GM12878 (cell line): Measurements from ENCODE around the gene CTNNA1. TPM values are rescaled to one million over a fixed set of nuclear protein-coding genes. Genes with fewer than 3 reads are reported as not detected.

Experiments used
- ATAC-seq: fragments of 200-7000 bp; cut with Tn5 transposase; 3 replicates; pipeline ENCODE4 v1.9.1; 2020; ENCODE audit warnings: mild to moderate bottlenecking, moderate library complexity
- BruUV-seq: library from RNA; stranded (reverse); fragments of 400-500 nt; replicated peaks from 2 replicates; lab custom pipeline; 2021; lab: Mats Ljungman, UMichigan
- CTCF ChIA-PET: fragments of 300-600 bp; sonication (Branson Sonifier 250); formaldehyde crosslinking; extraction: SDS; loops from one replicate; lab custom pipeline; 2021; ENCODE audit warnings: inconsistent platforms; lab: Yijun Ruan, JAX
- POLR2A ChIA-PET: fragments of 350-600 bp; formaldehyde crosslinking; extraction: SDS; loops from one replicate; lab custom pipeline; 2021; ENCODE audit warnings: inconsistent platforms; lab: Charles Lee
- RAD21 ChIA-PET: fragments of 300-600 bp; sonication (Branson Sonifier 250); formaldehyde crosslinking; loops from one replicate; lab custom pipeline; 2023; ENCODE audit warnings: antibody characterized with exemption; ENCODE audit not compliant: unreplicated experiment; lab: Charles Lee
- SMC1A ChIA-PET: fragments of 300-600 bp; sonication (Branson Sonifier 250); formaldehyde crosslinking; loops from one replicate; lab custom pipeline; 2023; ENCODE audit not compliant: unreplicated experiment, uncharacterized antibody; lab: Charles Lee
- DNase-seq: peaks from one replicate; pipeline ENCODE4 v3.0.0-alpha.2; 2011; ENCODE audit warnings: low read depth, low spot score
- FAIRE-seq: peaks from 3 replicates; lab custom pipeline; 2011; peaks lifted over from hg19 to GRCh38; lab: Jason Lieb, UNC
- H2AFZ ChIP-seq: 2 replicates; pipeline ENCODE4 v1.6.0; 2011; ENCODE audit warnings: low read depth, low read length, control low read depth; ENCODE audit not compliant: control insufficient read depth
- H3K27ac ChIP-seq: 2 replicates; pipeline ENCODE4 v1.5.1; 2011; ENCODE audit warnings: control low read depth; ENCODE audit not compliant: control insufficient read depth, insufficient read depth
- H3K27me3 ChIP-seq, 2 experiments: replicated peaks in 1 of 2; 2 replicates each; pipeline versions ENCODE4 v1.6.0 to v1.6.1; 2011; ENCODE audit warnings: low read length in 1 of 2; ENCODE audit not compliant: control insufficient read depth in 2 of 2, insufficient read depth in 2 of 2
- H3K36me3 ChIP-seq, 2 experiments: 2 replicates each; pipeline ENCODE4 v1.5.1; 2011; ENCODE audit warnings: low read length in 1 of 2; ENCODE audit not compliant: control insufficient read depth in 2 of 2, insufficient read depth in 2 of 2
- H3K4me1 ChIP-seq: 2 replicates; pipeline ENCODE4 v1.6.1; 2011; ENCODE audit warnings: mild to moderate bottlenecking, low read length, moderate library complexity, mixed read lengths; ENCODE audit not compliant: control insufficient read depth, insufficient read depth
- H3K4me2 ChIP-seq: 2 replicates; pipeline ENCODE4 v1.6.0; 2011; ENCODE audit warnings: control low read depth; ENCODE audit not compliant: control insufficient read depth, insufficient read depth
- H3K4me3 ChIP-seq: fragments of 200-600 bp; sonication (generic); 2 replicates; pipeline ENCODE4 v1.5.1; 2016
- H3K79me2 ChIP-seq: 2 replicates; pipeline ENCODE4 v1.6.0; 2011; ENCODE audit warnings: low read length; ENCODE audit not compliant: control insufficient read depth, insufficient read depth
- H3K9ac ChIP-seq: 2 replicates; pipeline ENCODE4 v1.8.0; 2011; ENCODE audit warnings: low read length, control low read depth, mixed read lengths; ENCODE audit not compliant: control insufficient read depth, insufficient read depth
- H3K9me3 ChIP-seq: replicated peaks from 3 replicates; pipeline ENCODE4 v1.5.1; 2011; ENCODE audit warnings: mild to moderate bottlenecking, low read length; ENCODE audit not compliant: control insufficient read depth, insufficient read depth
- H4K20me1 ChIP-seq: 2 replicates; pipeline ENCODE4 v1.6.0; 2011; ENCODE audit not compliant: control insufficient read depth, insufficient read depth
- BACH1 ChIP-seq: fragments of 450-650 bp; IDR thresholded peaks from 2 replicates; pipeline ENCODE4 v1.6.1; 2017; ENCODE audit warnings: mild to moderate bottlenecking, borderline replicate concordance
- CBX3 ChIP-seq: fragments of 200-600 bp; sonication (generic); IDR thresholded peaks from 2 replicates; pipeline ENCODE4 v1.6.1; 2016; ENCODE audit warnings: low read depth, borderline replicate concordance
- CHD1 ChIP-seq: IDR thresholded peaks from 2 replicates; pipeline ENCODE4 v1.6.1; 2012; ENCODE audit warnings: low read depth, low read length, improper control_type of control experiment
- MLLT1 ChIP-seq: fragments of 450-650 bp; IDR thresholded peaks from 2 replicates; pipeline ENCODE4 v1.6.1; 2016; ENCODE audit warnings: mild to moderate bottlenecking
- MTA2 ChIP-seq: fragments of 450-650 bp; IDR thresholded peaks from 2 replicates; pipeline ENCODE4 v1.6.1; 2016; ENCODE audit warnings: low read depth, mild to moderate bottlenecking, moderate library complexity
- NBN ChIP-seq: fragments of 450-650 bp; IDR thresholded peaks from 2 replicates; pipeline ENCODE4 v1.6.1; 2016
- NR2F1 ChIP-seq: fragments of 450-650 bp; conservative IDR thresholded peaks from 2 replicates; pipeline ENCODE4 v1.6.1; 2017; ENCODE audit warnings: mild to moderate bottlenecking
- RUNX3 ChIP-seq: IDR thresholded peaks from 2 replicates; pipeline ENCODE4 v1.6.1; 2012; ENCODE audit warnings: low read length, inconsistent platforms
- ZBTB11 ChIP-seq: fragments of 450-650 bp; formaldehyde crosslinking; IDR thresholded peaks from 2 replicates; pipeline ENCODE4 v1.5.0; 2022; ENCODE audit warnings: mild to moderate bottlenecking, missing genetic modification characterization
- WGBS: methylation state at CpG from one replicate; pipeline ENCODE4 v1.1.6; 2016; ENCODE audit warnings: low lambda C conversion rate; ENCODE audit not compliant: insufficient replicate concordance, insufficient coverage; ENCODE audit errors: missing lambda C conversion rate; 5-methylcytosine and 5-hydroxymethylcytosine counted together
- in situ Hi-C: fragments of 300-500 bp; cut with MboI; formaldehyde crosslinking; loops from 9 replicates; pipeline ENCODE4 v1.14.3; 2018; ENCODE audit warnings: mixed read lengths
- intact Hi-C: fragments of 100-400 bp; cut with micrococcal nuclease; formaldehyde crosslinking; loops from one replicate; pipeline ENCODE4 v1.14.2; 2022; ENCODE audit not compliant: unreplicated experiment
- polyA plus RNA-seq, 11 experiments: library from polyadenylated mRNA; depleted of rRNA in 4 of 11; unstranded in 6 of 11; stranded (reverse) in 5 of 11; fragments of >200 nt; fragmentation: Nextera tagmentation in 4 of 11; fragmentation: Illumina TruSeq in 1 of 11; extraction: Ambion mirVana in 4 of 11; extraction: Trizol in 1 of 11; gene quantifications; 1 replicate in 1 of 11; 2 replicates in 10 of 11; pipeline versions ENCODE4 v1.2.1 to v1.2.3, GENCODE V29; 2011 to 2016; ENCODE audit warnings: inconsistent platforms in 2 of 11, missing spikeins in 2 of 11, low read depth in 1 of 11
- total RNA-seq, 4 experiments: library from RNA; depleted of rRNA in 3 of 4; stranded (reverse); fragments of >200 nt in 3 of 4; fragmentation: Illumina TruSeq in 1 of 4; extraction: Trizol in 1 of 4; gene quantifications; 2 replicates each; pipeline versions ENCODE4 v1.2.1 to v1.2.3, GENCODE V29; 2013 to 2021

Gene CTNNA1
- total and polyA plus RNA-seq, 10 of the 15 experiments (the other 5 are each of a cell fraction or from before 2014, with no cell fraction given), result 32.6 to 104 (median 57.7) TPM

- ATAC-seq (no peak), DNase-seq (no peak), FAIRE-seq (no peak)
- BruUV-seq, result no TSS peak
- no peaks in the 10 kb centered on the region for H3K9me3 ChIP-seq
- in situ Hi-C loops, result no loop called here
- H4K20me1 ChIP-seq, result no peaks in the 10 kb centered on the region
- no peak overlapping the region for H3K9ac ChIP-seq
- SMC1A ChIA-PET, result interaction anchor here (0.7 to 0.9 kb wide), 2 partner anchors 18 to 142 kb away, joined by 3 read pairs; no protein-coding TSS in a partner anchor
- intact Hi-C loops, result no loop called here
- CTCF ChIA-PET, result interaction anchor here (0.5 kb wide), 1 partner anchor 20 kb away, joined by 3 read pairs; no protein-coding TSS in a partner anchor
- no peak overlapping the region for H3K4me3 ChIP-seq
- H3K79me2 ChIP-seq, result no peaks in the 10 kb centered on the region
- no peak overlapping the region for H2AFZ ChIP-seq
- H3K4me2 ChIP-seq, result no peak overlapping the region
- H3K27ac ChIP-seq, result no peak overlapping the region
- 75% methylated on average over 4 of the region's 4 CpGs for WGBS
- RAD21 ChIA-PET, result no interaction called here
- no peaks in the 10 kb centered on the region for H3K27me3 ChIP-seq
- no peak for TF ChIP-seq NBN
- TF ChIP-seq BACH1, result no peak
- TF ChIP-seq RUNX3, result no peak
- no peak for TF ChIP-seq NR2F1
- no peak for TF ChIP-seq MLLT1
- H3K4me1 ChIP-seq, result no peaks in the 10 kb centered on the region
- H3K36me3 ChIP-seq, result no peaks in the 10 kb centered on the region
- POLR2A ChIA-PET, result no interaction called here
Observed at GRCh38 chr5:138732933-138733332, 20.3 kb upstream of the CTNNA1 start.

- no peak overlapping the region for H2AFZ ChIP-seq
- ChIA-PET SMC1A (interaction anchor here (0.7 kb wide), 1 partner anchor 24 kb away, joined by 3 read pairs; no protein-coding TSS in a partner anchor), POLR2A (no interaction called here), CTCF (interaction anchor here (0.5 kb wide), 1 partner anchor 19 kb away, joined by 3 read pairs; no protein-coding TSS in a partner anchor), RAD21 (no interaction called here)
- H3K9me3 ChIP-seq, result no peaks in the 10 kb centered on the region
- in situ Hi-C loops, result no loop called here
- intact Hi-C loops, result no loop called here
- FAIRE-seq (no peak), ATAC-seq (no peak), DNase-seq (no peak)
- TF ChIP-seq CHD1 (no peak), CBX3 (no peak), MTA2 (no peak), ZBTB11 (CRISPR knock-in tag) (no peak)
- H3K36me3 ChIP-seq, result no peaks in the 10 kb centered on the region
- H4K20me1 ChIP-seq, result no peaks in the 10 kb centered on the region
- H3K4me2 ChIP-seq, result no peak overlapping the region
- WGBS, result 20% methylated on average over 2 of the region's 2 CpGs
- H3K27me3 ChIP-seq, result no peaks in the 10 kb centered on the region
- H3K4me3 ChIP-seq, result no peak overlapping the region
- BruUV-seq, result no TSS peak
- H3K79me2 ChIP-seq, result no peaks in the 10 kb centered on the region
- H3K9ac ChIP-seq, result no peak overlapping the region
- no peak overlapping the region for H3K27ac ChIP-seq
- peaks cover under 1% of the 10 kb centered on the region for H3K4me1 ChIP-seq
Observed at GRCh38 chr5:138733509-138733908, 19.7 kb upstream of the CTNNA1 start.
